Ovary (tissue), 9 donors: ENCODE results near the gene EZH1. TPM values are rescaled to one million over a fixed set of nuclear protein-coding genes. Genes with fewer than 3 reads are reported as not detected.

Experiments
- DNase-seq, 5 donors: peaks; one replicate each; pipeline ENCODE4 v3.0.0-alpha.2; 2019 to 2020
- H3K27ac ChIP-seq, 2 donors: fragments of 200-600 bp; one replicate each; pipeline versions ENCODE4 v1.5.1 to v1.8.0; 2019 to 2022
- H3K27me3 ChIP-seq: fragments of 200-600 bp; one replicate; pipeline ENCODE4 v1.8.0; 2022
- H3K36me3 ChIP-seq: fragments of 200-600 bp; sonication (generic); one replicate; pipeline ENCODE4 v1.5.1; 2019
- H3K4me1 ChIP-seq: one replicate; pipeline ENCODE4 v1.8.1; 2013; ENCODE audit warnings: mild to moderate bottlenecking, moderate library complexity; ENCODE audit not compliant: insufficient read depth
- H3K4me3 ChIP-seq: fragments of 200-600 bp; sonication (generic); one replicate; pipeline ENCODE4 v1.5.1; 2017
- H3K9me3 ChIP-seq, 2 donors: fragments of 200-600 bp in 1 of 2; sonication (generic) in 1 of 2; one replicate each; pipeline versions ENCODE4 v1.5.1 to v1.8.1; 2013 to 2019; ENCODE audit warnings: mild to moderate bottlenecking in 1 of 2, moderate library complexity in 1 of 2
- EP300 ChIP-seq: sonication (generic); formaldehyde crosslinking; IDR thresholded peaks from one replicate; pipeline ENCODE4 v1.6.1; 2017; ENCODE audit warnings: antibody characterized with exemption
- POLR2A ChIP-seq: fragments of 450-650 bp; IDR thresholded peaks from one replicate; pipeline ENCODE4 v1.6.1; 2017; ENCODE audit warnings: antibody characterized with exemption, mild to moderate bottlenecking, moderate library complexity
- WGBS, 3 donors: extraction: QIAGEN DNeasy Blood & Tissue Kit in 1 of 3; methylation state at CpG; one replicate each; pipeline versions ENCODE4 v1.1.5 to v1.1.7; 2013 to 2017; 5-methylcytosine and 5-hydroxymethylcytosine counted together
- intact Hi-C, 4 donors: fragments of 100-400 bp; cut with DNase I; formaldehyde crosslinking; loops; one replicate each; pipeline versions ENCODE4 v1.11.0 to v1.15.1; 2022 to 2023
- polyA plus RNA-seq, 2 donors: library from polyadenylated mRNA; stranded (reverse); fragments of 200-250 nt in 1 of 2; fragments of 350-450 nt in 1 of 2; fragmentation: Illumina TruSeq in 1 of 2; extraction: RNeasy Lipid Tissue Mini Kit (QIAGEN cat#74804) in 1 of 2; gene quantifications; one replicate each; pipeline ENCODE4 v1.2.3, GENCODE V29; 2013 to 2014
- total RNA-seq, 7 donors: library from RNA; depleted of rRNA in 2 of 7; stranded (reverse); fragments of >200 nt in 2 of 7; fragmentation: NEBNext Ultra II Directional in 3 of 7; extraction: Animal tissue kit (Norgen Biotek cat#: 25700) in 3 of 7; gene quantifications; one replicate each; pipeline versions ENCODE4 v1.1.0 to v1.2.4, GENCODE V29; 2016 to 2023
- TF ChIP-seq, protein P1 (sequence below), 3 donors: fragments of 450-650 bp in 2 of 3; fragments of 200-600 bp in 1 of 3; IDR thresholded peaks; one replicate each; pipeline versions ENCODE4 v1.5.1 to v1.8.0; 2016 to 2022; ENCODE audit warnings: antibody characterized with exemption in 3 of 3, mild to moderate bottlenecking in 1 of 3
- donor health status: DM: no; HTN: no; CAD: no; lungs with moderate emphysema.
- donor health status: DM: no; HTN: no; CAD: no.
- donor health status: Bipolar disorder and iron deficiency.
- donor health status: DM: yes; HTN: yes; CAD: no.
- donor health status: DM: no; HTN: no; CAD: no.
- donor health status: DM: yes; HTN: yes; CAD: no.

Gene EZH1
- total and polyA plus RNA-seq, 9 donors: 32.9 to 95.2 (median 67.8) TPM

DNA sequence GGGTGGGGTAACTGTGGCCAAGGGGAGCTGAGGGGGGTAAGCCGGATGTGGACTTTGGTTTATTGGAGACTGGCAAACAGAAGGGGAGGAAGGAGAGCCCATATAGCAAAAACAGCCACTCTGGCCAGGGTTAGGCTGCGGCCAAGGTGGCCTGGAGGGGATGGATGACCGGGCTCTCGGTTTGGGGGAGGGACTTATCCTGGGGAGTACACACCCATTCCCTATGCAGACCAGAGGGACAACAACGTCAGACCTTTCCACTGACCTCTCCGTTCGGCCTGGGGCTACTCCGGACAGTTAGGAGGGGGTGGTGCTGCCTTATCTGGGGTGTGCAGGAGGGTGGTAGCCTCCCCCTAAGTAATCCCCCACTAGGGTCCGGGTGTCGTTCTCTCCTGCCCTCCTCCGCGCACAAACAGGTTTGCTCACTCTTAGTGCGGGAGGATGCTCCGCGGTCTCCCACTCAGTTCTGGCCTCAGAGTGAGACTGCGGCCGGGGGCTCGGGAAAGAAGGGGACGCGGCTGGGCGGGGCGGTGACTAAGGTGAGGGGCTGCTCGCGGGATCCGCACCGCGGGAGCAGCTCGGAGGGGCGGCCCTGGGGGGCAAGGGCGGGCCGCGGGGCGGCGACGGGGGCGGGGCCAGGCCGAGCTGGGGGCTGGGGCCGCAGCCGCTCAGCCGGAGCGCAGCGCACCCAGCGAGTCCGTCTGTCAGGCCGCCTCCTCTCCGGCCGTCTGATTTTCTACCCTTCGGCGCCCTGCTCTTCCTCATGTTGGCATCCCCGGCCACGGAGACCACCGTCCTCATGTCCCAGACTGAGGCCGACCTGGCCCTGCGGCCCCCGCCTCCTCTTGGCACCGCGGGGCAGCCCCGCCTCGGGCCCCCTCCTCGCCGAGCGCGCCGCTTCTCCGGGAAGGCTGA lies 35.4 kb upstream of the EZH1 start, which contains the start of gene WNK4:
Gene WNK4, plus strand, starts transcription at position 675 of the 915 bp plus-strand sequence. Its CDS starts 89 bp downstream, at position 764.
- Histone ChIP-seq H3K4me3 (peak within 1 kb of the TSS; percentile 21), H3K36me3 (no peaks in the 10 kb centered on the region), H3K27me3 (no peaks in the 10 kb centered on the region), H3K9me3 (no peaks in the 10 kb centered on the region), H3K27ac (peak within 1 kb of the TSS; percentile 20 to 45), H3K4me1 (peaks cover 4% of the 10 kb centered on the region)
- DNase-seq: peak in 3 of 5 donors; percentile 35 to 60 (median 59)
- 2 to 5% (median 3%) methylated on average over 47 to 65 of the region's 65 CpGs for WGBS, 3 donors
- TF ChIP-seq EP300: no peak
- intact Hi-C loops: loop anchor here in 1 of 4 donors (10.0 kb wide), 1 partner anchor 75 kb away; no protein-coding TSS in a partner anchor

DNA sequence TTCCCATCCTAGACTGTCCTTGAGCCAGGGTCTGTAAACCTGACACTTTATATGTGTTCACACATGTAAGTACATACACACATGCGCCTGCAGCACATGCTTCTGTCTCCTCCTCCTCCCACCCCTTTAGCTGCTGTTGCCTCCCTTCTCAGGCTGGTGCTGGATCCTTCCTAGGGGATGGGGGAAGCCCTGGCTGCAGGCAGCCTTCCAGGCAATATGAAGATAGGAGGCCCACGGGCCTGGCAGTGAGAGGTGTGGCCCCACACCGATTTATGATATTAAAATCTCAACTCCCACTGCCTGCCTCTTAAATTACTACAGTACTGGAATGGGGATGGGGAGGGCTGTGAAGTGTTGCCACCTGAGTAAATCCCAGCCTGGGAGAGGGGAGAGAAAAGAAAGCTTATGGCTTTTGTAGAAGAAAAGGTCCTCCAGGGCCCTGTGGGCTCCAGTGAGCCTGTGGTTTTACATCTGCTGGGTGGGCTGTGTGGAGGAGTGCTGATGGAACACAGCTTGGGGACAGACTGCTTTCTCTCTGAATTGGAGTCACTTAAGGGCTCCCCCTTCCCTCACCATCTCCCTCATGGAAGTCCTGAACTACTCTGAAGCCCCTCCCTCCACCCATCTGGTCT lies 34.6 kb upstream of the EZH1 start:
- Histone ChIP-seq H3K27ac (no peak overlapping the region), H3K27me3 (no peaks in the 10 kb centered on the region), H3K9me3 (no peaks in the 10 kb centered on the region), H3K36me3 (no peaks in the 10 kb centered on the region), H3K4me3 (no peak overlapping the region), H3K4me1 (peaks cover 4% of the 10 kb centered on the region)
- DNase-seq: peak in 1 of 5 donors; percentile 33
- 33 to 45% (median 39%) methylated on average over 3 of the region's 3 CpGs for WGBS, 3 donors
- TF ChIP-seq POLR2A (no peak), EP300 (no peak)
- TF ChIP-seq, protein P1, sequence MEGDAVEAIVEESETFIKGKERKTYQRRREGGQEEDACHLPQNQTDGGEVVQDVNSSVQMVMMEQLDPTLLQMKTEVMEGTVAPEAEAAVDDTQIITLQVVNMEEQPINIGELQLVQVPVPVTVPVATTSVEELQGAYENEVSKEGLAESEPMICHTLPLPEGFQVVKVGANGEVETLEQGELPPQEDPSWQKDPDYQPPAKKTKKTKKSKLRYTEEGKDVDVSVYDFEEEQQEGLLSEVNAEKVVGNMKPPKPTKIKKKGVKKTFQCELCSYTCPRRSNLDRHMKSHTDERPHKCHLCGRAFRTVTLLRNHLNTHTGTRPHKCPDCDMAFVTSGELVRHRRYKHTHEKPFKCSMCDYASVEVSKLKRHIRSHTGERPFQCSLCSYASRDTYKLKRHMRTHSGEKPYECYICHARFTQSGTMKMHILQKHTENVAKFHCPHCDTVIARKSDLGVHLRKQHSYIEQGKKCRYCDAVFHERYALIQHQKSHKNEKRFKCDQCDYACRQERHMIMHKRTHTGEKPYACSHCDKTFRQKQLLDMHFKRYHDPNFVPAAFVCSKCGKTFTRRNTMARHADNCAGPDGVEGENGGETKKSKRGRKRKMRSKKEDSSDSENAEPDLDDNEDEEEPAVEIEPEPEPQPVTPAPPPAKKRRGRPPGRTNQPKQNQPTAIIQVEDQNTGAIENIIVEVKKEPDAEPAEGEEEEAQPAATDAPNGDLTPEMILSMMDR (IDR thresholded peaks at IDR 0.05): no peak
- intact Hi-C loops: loop anchor here in 1 of 4 donors (10.0 kb wide), 1 partner anchor 75 kb away; no protein-coding TSS in a partner anchor

DNA sequence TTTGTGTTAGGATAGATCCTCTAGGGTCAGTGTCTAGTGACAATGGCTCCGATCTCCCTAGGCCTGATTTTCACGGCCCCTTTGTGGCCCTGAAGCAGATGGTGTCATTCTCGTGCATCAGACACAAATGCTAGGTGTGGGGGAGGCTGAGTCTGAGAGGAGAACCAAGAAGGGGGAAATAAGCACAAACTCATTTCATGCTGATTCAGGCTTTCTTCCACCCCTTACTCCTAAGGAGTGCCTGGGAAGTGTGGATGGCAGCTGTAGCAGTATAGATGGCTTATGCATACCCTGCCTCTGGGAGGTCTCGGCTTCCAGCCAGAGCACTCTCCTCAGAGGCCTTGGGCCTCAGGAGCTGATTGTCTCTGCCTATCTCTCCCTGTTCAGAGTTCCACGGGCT lies 33.7 kb upstream of the EZH1 start:
- no peaks in the 10 kb centered on the region for H3K9me3 ChIP-seq
- intact Hi-C loops: loop anchor here in 1 of 4 donors (10.0 kb wide), 1 partner anchor 74 kb away; no protein-coding TSS in a partner anchor
- TF ChIP-seq EP300 (no peak), POLR2A (no peak)
- TF ChIP-seq, protein P1 (IDR thresholded peaks at IDR 0.05): no peak
- H3K27ac ChIP-seq: no peak overlapping the region
- H3K4me1 ChIP-seq: peaks cover 4% of the 10 kb centered on the region
- no peak overlapping the region for H3K4me3 ChIP-seq
- no peaks in the 10 kb centered on the region for H3K36me3 ChIP-seq
- H3K27me3 ChIP-seq: no peaks in the 10 kb centered on the region
- peak in 1 of 5 donors; percentile 3 for DNase-seq
- WGBS, 3 donors: 76 to 83% (median 80%) methylated on average over 5 of the region's 5 CpGs

DNA sequence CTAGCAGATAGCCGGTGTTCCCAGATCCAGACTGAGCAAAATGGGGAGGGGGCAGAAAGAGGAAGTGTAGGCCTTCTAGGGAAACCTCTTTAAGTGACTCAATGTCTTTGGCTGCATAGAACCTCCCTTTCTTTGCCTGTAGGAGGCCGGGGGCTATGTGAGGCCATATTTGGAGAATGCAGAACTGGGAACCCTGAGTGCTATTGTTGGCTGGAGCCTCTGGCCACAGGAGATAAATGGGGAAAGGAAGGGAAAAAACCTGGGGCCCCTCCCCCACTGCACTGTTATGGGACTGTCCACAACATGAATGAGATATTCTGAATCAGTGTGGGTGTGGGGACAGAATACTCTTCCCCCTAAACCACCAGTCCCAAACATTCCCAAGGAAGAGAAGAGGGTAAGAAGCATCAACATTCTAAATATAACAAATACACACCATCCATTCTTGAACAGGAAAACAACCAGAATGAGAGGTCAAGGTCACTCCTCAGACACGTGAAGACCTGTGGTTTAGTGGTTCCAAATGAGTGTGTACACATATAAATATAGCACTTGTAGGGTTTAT lies 30.8 kb upstream of the EZH1 start:
- intact Hi-C loops: loop anchor here in 1 of 4 donors (10.0 kb wide), 1 partner anchor 71 kb away; no protein-coding TSS in a partner anchor
- Histone ChIP-seq H3K4me3 (no peak overlapping the region), H3K36me3 (no peaks in the 10 kb centered on the region), H3K27ac (no peak overlapping the region), H3K27me3 (no peaks in the 10 kb centered on the region), H3K4me1 (peaks cover 6% of the 10 kb centered on the region), H3K9me3 (no peaks in the 10 kb centered on the region)
- TF ChIP-seq, protein P1 (IDR thresholded peaks at IDR 0.05): no peak
- TF ChIP-seq EP300 (no peak), POLR2A (no peak)
- WGBS, 3 donors: 48 to 54% (median 54%) methylated on average over 3 of the region's 3 CpGs
- no peak for DNase-seq
